Activated T-cell treated with anti-CD3 and anti-CD28 coated beads for 1 hour (primary cell): Measurements from ENCODE around the gene FADS1.

ENCODE experiments used
- DNase-seq: peaks from one replicate; pipeline ENCODE4 v3.0.0-alpha.2; 2020; ENCODE audit warnings: low read depth

The FADS1 gene

GRCh38 chr11:61795459-61795858 lies 21.3 kb downstream of the FADS1 start:
- no peak for DNase-seq

- DNase-seq: no peak
These were observed 22.2 kb downstream of the FADS1 start for GRCh38 chr11:61794579-61794978.

GRCh38 chr11:61793829-61794204 lies 23.0 kb downstream of the FADS1 start:
- DNase-seq: no peak

GRCh38 chr11:61793083-61793828 lies 23.5 kb downstream of the FADS1 start:
- no peak for DNase-seq

GRCh38 chr11:61792310-61793082 lies 24.3 kb downstream of the FADS1 start, which contains the start of the genes FEN1 and TMEM258:
FEN1 (plus strand) TSS chr11:61792911; CDS start chr11:61795362, 2,451 bp downstream.
TMEM258 (minus strand) TSS chr11:61792599; CDS start chr11:61792558, 41 bp downstream.
- DNase-seq: peak; percentile 80

GRCh38 chr11:61791737-61792309 lies 25.0 kb downstream of the FADS1 start:
- no peak for DNase-seq

GRCh38 chr11:61787928-61788491 lies 28.8 kb downstream of the FADS1 start:
- DNase-seq: no peak

GRCh38 chr11:61785837-61786402 lies 30.9 kb downstream of the FADS1 start:
- DNase-seq: no peak

- no peak for DNase-seq
These were observed 32.3 kb downstream of the FADS1 start for GRCh38 chr11:61784506-61784805.

GRCh38 chr11:61783717-61784505 lies 32.9 kb downstream of the FADS1 start:
- DNase-seq: no peak

GRCh38 chr11:61782841-61783240 lies 34.0 kb downstream of the FADS1 start:
- no peak for DNase-seq

GRCh38 chr11:61782299-61782698 lies 34.5 kb downstream of the FADS1 start:
- no peak for DNase-seq

GRCh38 chr11:61781585-61781984 lies 35.2 kb downstream of the FADS1 start:
- DNase-seq: no peak

GRCh38 chr11:61780581-61781162 lies 36.1 kb downstream of the FADS1 start:
- DNase-seq: no peak

GRCh38 chr11:61779666-61780525 lies 36.9 kb downstream of the FADS1 start:
- DNase-seq: no peak

- no peak for DNase-seq
These were observed 37.7 kb downstream of the FADS1 start for GRCh38 chr11:61778920-61779650.

GRCh38 chr11:61778357-61778886 lies 38.4 kb downstream of the FADS1 start:
- no peak for DNase-seq

- peak; percentile 54 for DNase-seq
These were observed 39.3 kb downstream of the FADS1 start for GRCh38 chr11:61777234-61778090.
